HT1080 (cell line): ENCODE results near the gene GNAZ. TPM values are rescaled to one million over a fixed set of nuclear protein-coding genes. Genes with fewer than 3 reads are reported as not detected.
"Not testable (repeated sequence)": the region's sequence is repeated elsewhere in the genome, so short reads cannot be mapped to it uniquely, and the experiment has no call there.

ENCODE experiments used
- DNase-seq: peaks from one replicate; pipeline ENCODE4 v3.0.0-alpha.2; 2015; ENCODE audit warnings: low read depth
- polyA plus RNA-seq, 2 experiments: library from polyadenylated mRNA; depleted of rRNA; stranded (reverse); fragments of >200 nt; gene quantifications; 2 replicates each; pipeline ENCODE4 v1.2.3, GENCODE V29; 2015
- total RNA-seq: library from RNA; depleted of rRNA; stranded (reverse); fragments of >200 nt; shearing (Covaris generic); gene quantifications from 2 replicates; pipeline ENCODE4 v1.2.3, GENCODE V29; 2014; rRNA removed

The GNAZ gene
- 0.70 and 1.00 TPM in 2 replicates for total RNA-seq
- 1.1 and 1.2 TPM in 2 replicates for polyA plus RNA-seq (2015; cell fraction: cytosol; rRNA removed)
- polyA plus RNA-seq (2015; cell fraction: nucleus; rRNA removed): 0.86 and 0.90 TPM in 2 replicates

- no peak for DNase-seq
Observed at GRCh38 chr22:23070418-23071229, at the start of gene GNAZ. TSS of gene GNAZ (plus strand) at chr22:23070519. CDS start at chr22:23095696, 25,177 bp downstream.

GRCh38 chr22:23020659-23021293 lies 49.5 kb upstream of the GNAZ start:
- DNase-seq: no peak

GRCh38 chr22:23021660-23022353 lies 48.5 kb upstream of the GNAZ start:
- not testable (repeated sequence) for DNase-seq

GRCh38 chr22:23023294-23023693 lies 47.0 kb upstream of the GNAZ start:
- no peak for DNase-seq

GRCh38 chr22:23026777-23027176 lies 43.5 kb upstream of the GNAZ start:
- no peak for DNase-seq

- not testable (repeated sequence) for DNase-seq
Observed at GRCh38 chr22:23027849-23028248, 42.5 kb upstream of the GNAZ start.

GRCh38 chr22:23029521-23030228 lies 40.6 kb upstream of the GNAZ start:
- DNase-seq: no peak

GRCh38 chr22:23031381-23031780 lies 38.9 kb upstream of the GNAZ start:
- DNase-seq: no peak

GRCh38 chr22:23031786-23032185 lies 38.5 kb upstream of the GNAZ start:
- no peak for DNase-seq

GRCh38 chr22:23032658-23033057 lies 37.7 kb upstream of the GNAZ start:
- no peak for DNase-seq

GRCh38 chr22:23033116-23033905 lies 37.0 kb upstream of the GNAZ start:
- DNase-seq: no peak

- DNase-seq: no peak
Observed at GRCh38 chr22:23034621-23035556, 35.4 kb upstream of the GNAZ start.

GRCh38 chr22:23035557-23036277 lies 34.6 kb upstream of the GNAZ start:
- DNase-seq: peak; percentile 10

- peak; percentile 68 for DNase-seq
Observed at GRCh38 chr22:23036684-23037428, 33.5 kb upstream of the GNAZ start.

GRCh38 chr22:23037429-23038333 lies 32.6 kb upstream of the GNAZ start:
- no peak for DNase-seq

- no peak for DNase-seq
Observed at GRCh38 chr22:23038334-23038642, 32.0 kb upstream of the GNAZ start.

- DNase-seq: no peak
Observed at GRCh38 chr22:23038902-23039301, 31.4 kb upstream of the GNAZ start.
